ENCODE data around the gene CACNA1G. TPM values are rescaled to one million over a fixed set of nuclear protein-coding genes. Genes with fewer than 3 reads are reported as not detected.

CACNA1G gene
- total RNA-seq, 6 donors from 2014 or later = under 0.01 to 0.37 (median 0.11) TPM; not detected in 2

GRCh38 chr17:50640686-50641351 is 80.3 kb downstream of the CACNA1G start:
- TF ChIP-seq EP300 (IDR thresholded peaks at IDR 0.05) (no peak), POLR2A (IDR thresholded peaks at IDR 0.05) (peak in 1 of 4 donors; percentile 24)
- ATAC-seq (ENCODE audit: low FRiP score in 2 of 2) (peak in 1 of 2 donors; percentile 51), DNase-seq (peak in 1 of 2 donors; percentile 67)
- WGBS, 2 donors = 44% methylated on average over 10 to 11 of the region's 12 CpGs
- no peaks in the 10 kb centered on the region for H3K27me3 ChIP-seq
- no peaks in the 10 kb centered on the region for H3K36me3 ChIP-seq
- H3K4me1 ChIP-seq = peaks cover 42 to 52% (median 49%) of the 10 kb centered on the region in 4 donors
- no peaks in the 10 kb centered on the region for H3K9me3 ChIP-seq
- H3K27ac ChIP-seq = peak overlapping the region; percentile 37 to 63 (median 48)
- H3K4me3 ChIP-seq = no peak overlapping the region

GRCh38 chr17:50641357-50641756 is 80.8 kb downstream of the CACNA1G start:
- no peaks in the 10 kb centered on the region for H3K27me3 ChIP-seq
- H3K4me1 ChIP-seq = peaks cover 40 to 50% (median 46%) of the 10 kb centered on the region in 4 donors
- no peak for DNase-seq
- no peaks in the 10 kb centered on the region for H3K36me3 ChIP-seq
- WGBS, 2 donors = 38 to 46% methylated on average over 3 of the region's 3 CpGs
- no peak for ATAC-seq (ENCODE audit: low FRiP score in 2 of 2)
- peak overlapping the region; percentile 15 to 63 (median 48) for H3K27ac ChIP-seq
- no peak for TF ChIP-seq POLR2A (IDR thresholded peaks at IDR 0.05)
- H3K4me3 ChIP-seq = no peak overlapping the region
- H3K9me3 ChIP-seq = no peaks in the 10 kb centered on the region

- peaks cover 40 to 50% (median 44%) of the 10 kb centered on the region in 4 donors for H3K4me1 ChIP-seq
Observed at GRCh38 chr17:50642071-50642721, 81.7 kb downstream of the CACNA1G start.

GRCh38 chr17:50642722-50643656 is 82.5 kb downstream of the CACNA1G start:
- no peak for DNase-seq

More at GRCh38 chr17:50642071-50642721, 81.7 kb downstream of the CACNA1G start:
- no peaks in the 10 kb centered on the region for H3K36me3 ChIP-seq
- H3K27me3 ChIP-seq = no peaks in the 10 kb centered on the region
- WGBS, 2 donors = 88 to 91% methylated on average over 15 of the region's 15 CpGs
- H3K9me3 ChIP-seq = no peaks in the 10 kb centered on the region
- H3K27ac ChIP-seq = peak overlapping the region in 1 of 4 donors; percentile 3
- DNase-seq (no peak), ATAC-seq (ENCODE audit: low FRiP score in 2 of 2) (no peak)
- no peak overlapping the region for H3K4me3 ChIP-seq
- TF ChIP-seq POLR2AphosphoS5 (IDR thresholded peaks at IDR 0.05) = no peak
- no peak for TF ChIP-seq EP300 (IDR thresholded peaks at IDR 0.05)
- no peak for TF ChIP-seq CTCF (IDR thresholded peaks at IDR 0.05)
- no peak for TF ChIP-seq POLR2A (IDR thresholded peaks at IDR 0.05)

More at GRCh38 chr17:50642722-50643656, 82.5 kb downstream of the CACNA1G start:
- 94 to 98% methylated on average over 9 to 10 of the region's 10 CpGs for WGBS, 2 donors
- Histone ChIP-seq H3K36me3 (no peaks in the 10 kb centered on the region), H3K4me3 (no peak overlapping the region), H3K27me3 (no peaks in the 10 kb centered on the region), H3K9me3 (no peaks in the 10 kb centered on the region), H3K4me1 (peaks cover 39 to 46% (median 42%) of the 10 kb centered on the region in 4 donors), H3K27ac (no peak overlapping the region)
- no peak for TF ChIP-seq POLR2AphosphoS5 (IDR thresholded peaks at IDR 0.05)
- no peak for TF ChIP-seq CTCF (IDR thresholded peaks at IDR 0.05)
- no peak for TF ChIP-seq EP300 (IDR thresholded peaks at IDR 0.05)
- no peak for TF ChIP-seq POLR2A (IDR thresholded peaks at IDR 0.05)
- no peak for ATAC-seq (ENCODE audit: low FRiP score in 2 of 2)
